GM12878 (cell line): ENCODE results near the gene CHCHD6. TPM values are rescaled to one million over a fixed set of nuclear protein-coding genes. Genes with fewer than 3 reads are reported as not detected.

Source experiments
- ATAC-seq: fragments of 200-7000 bp; cut with Tn5 transposase; 3 replicates; pipeline ENCODE4 v1.9.1; 2020; ENCODE audit warnings: mild to moderate bottlenecking, moderate library complexity
- BruUV-seq: library from RNA; stranded (reverse); fragments of 400-500 nt; replicated peaks from 2 replicates; lab custom pipeline; 2021; lab: Mats Ljungman, UMichigan
- CTCF ChIA-PET: fragments of 300-600 bp; sonication (Branson Sonifier 250); formaldehyde crosslinking; extraction: SDS; loops from one replicate; lab custom pipeline; 2021; ENCODE audit warnings: inconsistent platforms; lab: Yijun Ruan, JAX
- POLR2A ChIA-PET: fragments of 350-600 bp; formaldehyde crosslinking; extraction: SDS; loops from one replicate; lab custom pipeline; 2021; ENCODE audit warnings: inconsistent platforms; lab: Charles Lee
- RAD21 ChIA-PET: fragments of 300-600 bp; sonication (Branson Sonifier 250); formaldehyde crosslinking; loops from one replicate; lab custom pipeline; 2023; ENCODE audit warnings: antibody characterized with exemption; ENCODE audit not compliant: unreplicated experiment; lab: Charles Lee
- SMC1A ChIA-PET: fragments of 300-600 bp; sonication (Branson Sonifier 250); formaldehyde crosslinking; loops from one replicate; lab custom pipeline; 2023; ENCODE audit not compliant: unreplicated experiment, uncharacterized antibody; lab: Charles Lee
- DNase-seq: peaks from one replicate; pipeline ENCODE4 v3.0.0-alpha.2; 2011; ENCODE audit warnings: low read depth, low spot score
- FAIRE-seq: peaks from 3 replicates; lab custom pipeline; 2011; peaks lifted over from hg19 to GRCh38; lab: Jason Lieb, UNC
- H2AFZ ChIP-seq: 2 replicates; pipeline ENCODE4 v1.6.0; 2011; ENCODE audit warnings: low read depth, low read length, control low read depth; ENCODE audit not compliant: control insufficient read depth
- H3K27ac ChIP-seq: 2 replicates; pipeline ENCODE4 v1.5.1; 2011; ENCODE audit warnings: control low read depth; ENCODE audit not compliant: control insufficient read depth, insufficient read depth
- H3K27me3 ChIP-seq, 2 experiments: replicated peaks in 1 of 2; 2 replicates each; pipeline versions ENCODE4 v1.6.0 to v1.6.1; 2011; ENCODE audit warnings: low read length in 1 of 2; ENCODE audit not compliant: control insufficient read depth in 2 of 2, insufficient read depth in 2 of 2
- H3K36me3 ChIP-seq, 2 experiments: 2 replicates each; pipeline ENCODE4 v1.5.1; 2011; ENCODE audit warnings: low read length in 1 of 2; ENCODE audit not compliant: control insufficient read depth in 2 of 2, insufficient read depth in 2 of 2
- H3K4me1 ChIP-seq: 2 replicates; pipeline ENCODE4 v1.6.1; 2011; ENCODE audit warnings: mild to moderate bottlenecking, low read length, moderate library complexity, mixed read lengths; ENCODE audit not compliant: control insufficient read depth, insufficient read depth
- H3K4me2 ChIP-seq: 2 replicates; pipeline ENCODE4 v1.6.0; 2011; ENCODE audit warnings: control low read depth; ENCODE audit not compliant: control insufficient read depth, insufficient read depth
- H3K4me3 ChIP-seq: fragments of 200-600 bp; sonication (generic); 2 replicates; pipeline ENCODE4 v1.5.1; 2016
- H3K79me2 ChIP-seq: 2 replicates; pipeline ENCODE4 v1.6.0; 2011; ENCODE audit warnings: low read length; ENCODE audit not compliant: control insufficient read depth, insufficient read depth
- H3K9ac ChIP-seq: 2 replicates; pipeline ENCODE4 v1.8.0; 2011; ENCODE audit warnings: low read length, control low read depth, mixed read lengths; ENCODE audit not compliant: control insufficient read depth, insufficient read depth
- H3K9me3 ChIP-seq: replicated peaks from 3 replicates; pipeline ENCODE4 v1.5.1; 2011; ENCODE audit warnings: mild to moderate bottlenecking, low read length; ENCODE audit not compliant: control insufficient read depth, insufficient read depth
- H4K20me1 ChIP-seq: 2 replicates; pipeline ENCODE4 v1.6.0; 2011; ENCODE audit not compliant: control insufficient read depth, insufficient read depth
- CBFB ChIP-seq: IDR thresholded peaks from 2 replicates; pipeline ENCODE4 v1.6.1; 2016; ENCODE audit warnings: antibody characterized with exemption, low read depth
- HSF1 ChIP-seq: fragments of 150-350 bp; IDR thresholded peaks from 2 replicates; pipeline ENCODE4 v1.6.1; 2014; ENCODE audit warnings: mild to moderate bottlenecking, low read depth, low read length
- JUNB ChIP-seq: IDR thresholded peaks from 2 replicates; pipeline ENCODE4 v1.6.1; 2016; ENCODE audit warnings: antibody characterized with exemption, mild to moderate bottlenecking
- POLR2A ChIP-seq: IDR thresholded peaks from 2 replicates; pipeline ENCODE4 v1.6.1; 2011; ENCODE audit warnings: low read depth, mild to moderate bottlenecking, low read length
- WRNIP1 ChIP-seq: IDR thresholded peaks from 2 replicates; pipeline ENCODE4 v1.6.1; 2011; ENCODE audit warnings: low read depth, low read length, improper control_type of control experiment, borderline replicate concordance
- WGBS: methylation state at CpG from one replicate; pipeline ENCODE4 v1.1.6; 2016; ENCODE audit warnings: low lambda C conversion rate; ENCODE audit not compliant: insufficient replicate concordance, insufficient coverage; ENCODE audit errors: missing lambda C conversion rate; 5-methylcytosine and 5-hydroxymethylcytosine counted together
- in situ Hi-C: fragments of 300-500 bp; cut with MboI; formaldehyde crosslinking; loops from 9 replicates; pipeline ENCODE4 v1.14.3; 2018; ENCODE audit warnings: mixed read lengths
- intact Hi-C: fragments of 100-400 bp; cut with micrococcal nuclease; formaldehyde crosslinking; loops from one replicate; pipeline ENCODE4 v1.14.2; 2022; ENCODE audit not compliant: unreplicated experiment
- polyA plus RNA-seq, 11 experiments: library from polyadenylated mRNA; depleted of rRNA in 4 of 11; unstranded in 6 of 11; stranded (reverse) in 5 of 11; fragments of >200 nt; fragmentation: Nextera tagmentation in 4 of 11; fragmentation: Illumina TruSeq in 1 of 11; extraction: Ambion mirVana in 4 of 11; extraction: Trizol in 1 of 11; gene quantifications; 1 replicate in 1 of 11; 2 replicates in 10 of 11; pipeline versions ENCODE4 v1.2.1 to v1.2.3, GENCODE V29; 2011 to 2016; ENCODE audit warnings: inconsistent platforms in 2 of 11, missing spikeins in 2 of 11, low read depth in 1 of 11
- total RNA-seq, 4 experiments: library from RNA; depleted of rRNA in 3 of 4; stranded (reverse); fragments of >200 nt in 3 of 4; fragmentation: Illumina TruSeq in 1 of 4; extraction: Trizol in 1 of 4; gene quantifications; 2 replicates each; pipeline versions ENCODE4 v1.2.1 to v1.2.3, GENCODE V29; 2013 to 2021
- TF ChIP-seq, protein P1 (sequence below): IDR thresholded peaks from 2 replicates; pipeline ENCODE4 v1.6.1; 2011; ENCODE audit warnings: borderline replicate concordance, low read depth, mild to moderate bottlenecking, moderate library complexity, low read length; ENCODE audit not compliant: insufficient read depth, poor library complexity, severe bottlenecking

CHCHD6 gene
- total and polyA plus RNA-seq, 10 of the 15 experiments (the other 5 are each of a cell fraction or from before 2014, with no cell fraction given) = 2.7 to 16.7 (median 12.3) TPM

- Histone ChIP-seq H3K9ac (no peak overlapping the region), H3K79me2 (no peaks in the 10 kb centered on the region), H3K4me1 (peaks cover 4% of the 10 kb centered on the region; the same call in 1 of the 2 replicates), H4K20me1 (no peaks in the 10 kb centered on the region), H3K27me3 (no peaks in the 10 kb centered on the region), H3K9me3 (no peaks in the 10 kb centered on the region), H3K4me3 (no peak overlapping the region), H3K36me3 (peaks cover 0 to 2% of the 10 kb centered on the region in 2 experiments; a peak in 2 of 4 replicates), H3K27ac (no peak overlapping the region), H2AFZ (no peak overlapping the region), H3K4me2 (no peak overlapping the region)
- BruUV-seq = no TSS peak
- ChIA-PET CTCF (interaction anchor here (1.1 kb wide), 1 partner anchor 18 kb away, joined by 4 read pairs; no protein-coding TSS in a partner anchor), SMC1A (no interaction called here), RAD21 (interaction anchor here (0.9 kb wide), 1 partner anchor 25 kb away, joined by 3 read pairs; no protein-coding TSS in a partner anchor), POLR2A (no interaction called here)
- intact Hi-C loops = no loop called here
- 95% methylated on average over 5 of the region's 5 CpGs for WGBS
- no peak for DNase-seq
- in situ Hi-C loops = no loop called here
- TF ChIP-seq HSF1 (no peak), JUNB (no peak), POLR2A (no peak), WRNIP1 (no peak), CBFB (no peak)
- TF ChIP-seq, protein P1, sequence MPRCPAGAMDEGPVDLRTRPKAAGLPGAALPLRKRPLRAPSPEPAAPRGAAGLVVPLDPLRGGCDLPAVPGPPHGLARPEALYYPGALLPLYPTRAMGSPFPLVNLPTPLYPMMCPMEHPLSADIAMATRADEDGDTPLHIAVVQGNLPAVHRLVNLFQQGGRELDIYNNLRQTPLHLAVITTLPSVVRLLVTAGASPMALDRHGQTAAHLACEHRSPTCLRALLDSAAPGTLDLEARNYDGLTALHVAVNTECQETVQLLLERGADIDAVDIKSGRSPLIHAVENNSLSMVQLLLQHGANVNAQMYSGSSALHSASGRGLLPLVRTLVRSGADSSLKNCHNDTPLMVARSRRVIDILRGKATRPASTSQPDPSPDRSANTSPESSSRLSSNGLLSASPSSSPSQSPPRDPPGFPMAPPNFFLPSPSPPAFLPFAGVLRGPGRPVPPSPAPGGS = no peak
- FAIRE-seq = no peak
- no peak for ATAC-seq
Measured at GRCh38 chr3:126734106-126734723, 30.2 kb downstream of the CHCHD6 start.
